ENCODE results near the gene FARS2.

Gene FARS2

DNA sequence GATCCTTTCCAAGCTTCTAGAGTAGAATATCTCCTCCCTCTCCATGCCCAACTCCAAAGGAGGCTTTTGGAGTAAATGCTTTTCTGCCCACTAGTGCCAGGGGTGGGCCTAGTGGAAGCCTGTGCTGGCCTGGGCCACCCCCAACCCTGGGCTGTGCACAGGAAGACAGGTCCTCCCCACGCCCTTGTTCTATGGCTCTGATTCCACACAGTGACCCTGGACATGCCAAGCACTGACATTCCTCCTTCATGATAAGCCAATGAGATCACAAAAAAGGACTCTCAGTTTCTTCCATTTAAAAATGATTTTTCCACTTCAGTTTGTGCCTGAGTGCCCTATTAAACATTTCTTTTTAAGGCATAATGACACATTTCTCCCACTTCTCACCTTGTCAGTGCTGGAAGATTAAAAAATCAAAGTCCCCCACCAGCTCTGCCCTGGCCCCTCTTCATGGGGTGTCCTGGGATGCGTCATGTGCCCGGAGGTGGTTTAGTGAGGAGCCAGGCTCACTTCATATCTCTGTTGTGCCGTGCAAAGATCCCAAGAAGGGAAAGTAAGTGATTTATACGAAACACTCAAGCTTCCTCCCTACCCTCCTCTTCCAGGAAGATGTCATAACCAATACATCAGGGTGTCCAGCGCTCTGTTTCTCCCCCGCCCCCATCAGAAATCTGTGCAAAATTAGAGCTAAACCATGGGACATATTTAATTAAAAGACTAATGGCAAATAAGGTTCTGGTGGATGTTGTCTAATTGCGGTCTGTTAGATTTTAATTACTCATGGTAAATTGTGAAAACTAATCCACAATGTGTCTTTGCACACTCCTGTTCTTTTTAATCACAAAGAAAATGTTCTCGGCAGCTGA lies 490.4 kb downstream of the FARS2 start:
- DNase-seq (ENCODE audit: low spot score), result no peak
- no peak for FAIRE-seq

DNA sequence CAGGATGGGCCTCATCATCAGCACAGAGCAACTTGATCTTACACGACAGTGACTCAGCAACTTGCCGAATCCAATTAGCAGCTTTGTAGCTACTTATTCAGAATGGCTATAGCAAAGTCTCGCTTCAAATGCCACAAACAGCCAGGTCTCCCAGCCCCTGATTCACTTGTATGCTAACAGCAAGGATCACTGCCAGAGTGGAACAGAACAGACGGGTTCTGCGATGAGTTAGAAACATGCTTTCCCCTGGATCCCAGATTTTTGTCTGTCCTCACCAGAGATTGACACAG lies 491.0 kb downstream of the FARS2 start:
- FAIRE-seq (no peak), DNase-seq (ENCODE audit: low spot score) (no peak)

DNA sequence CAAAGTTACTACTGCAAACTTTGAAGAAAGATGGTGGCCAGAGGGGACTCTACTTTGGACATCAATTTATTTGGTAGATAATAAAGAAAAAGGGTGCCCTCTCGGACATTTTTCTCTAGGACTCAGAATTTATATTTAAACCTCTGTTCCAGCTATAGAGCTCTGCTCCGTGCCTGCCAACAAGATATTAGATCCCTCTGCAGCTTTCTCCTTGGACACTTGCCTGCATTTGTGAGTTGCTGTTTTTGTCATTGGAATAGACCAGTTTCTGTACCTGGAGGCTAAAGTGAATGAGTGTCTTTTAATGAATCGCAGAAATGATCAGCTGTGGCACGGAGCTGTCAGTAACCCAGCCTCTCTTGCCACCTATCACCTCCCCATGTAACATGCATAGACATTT lies 491.9 kb downstream of the FARS2 start:
- FAIRE-seq (no peak), DNase-seq (ENCODE audit: low spot score) (no peak)

DNA sequence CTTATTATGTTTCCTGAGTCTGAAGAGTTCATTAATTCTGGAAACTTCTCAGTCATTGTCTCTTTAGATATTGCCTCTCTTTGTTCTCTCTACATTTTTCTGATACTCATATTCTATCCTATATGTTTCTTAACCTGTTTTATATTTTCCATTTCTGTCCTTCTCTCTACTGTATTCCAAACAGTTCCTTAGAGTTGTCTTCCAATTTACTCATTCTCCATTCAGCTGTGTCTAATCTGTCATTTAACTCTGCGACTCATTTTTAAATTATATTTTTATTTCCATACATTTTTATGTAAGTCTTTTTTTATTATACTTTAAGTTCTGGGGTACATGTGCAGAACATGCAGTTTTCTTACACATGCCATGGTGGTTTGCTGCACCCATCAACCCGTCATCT lies 493.6 kb downstream of the FARS2 start:
- no peak for FAIRE-seq

DNA sequence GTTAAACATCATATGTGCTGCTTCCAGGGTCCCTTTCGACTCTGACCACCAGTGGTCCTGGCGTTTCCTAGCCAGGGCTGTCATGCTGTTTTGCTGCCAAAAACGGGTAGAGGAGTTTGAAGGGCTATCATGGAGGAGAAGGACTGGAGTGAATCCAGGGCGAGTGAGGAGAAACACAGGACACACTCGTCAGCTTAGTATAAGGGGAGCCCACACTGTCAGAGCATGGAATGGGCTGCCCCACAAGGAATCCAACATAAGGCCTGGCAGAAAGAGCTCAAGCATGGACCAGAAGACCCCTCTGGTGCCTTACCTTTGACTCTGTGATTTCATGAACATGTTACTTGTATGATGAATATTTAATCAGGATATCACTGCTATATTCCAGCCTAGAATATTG lies 498.3 kb downstream of the FARS2 start:
- no peak for DNase-seq (ENCODE audit: low spot score)
- no peak for FAIRE-seq

More for the DNA sequence above, 493.6 kb downstream of the FARS2 start:
- no peak for DNase-seq (ENCODE audit: low spot score)

GRCh38 chr6:5761370-5761769 lies 500.1 kb downstream of the FARS2 start:
- DNase-seq (ENCODE audit: low spot score), result no peak
- no peak for FAIRE-seq

GRCh38 chr6:5762561-5762968 lies 501.3 kb downstream of the FARS2 start:
- no peak for DNase-seq (ENCODE audit: low spot score)

DNA sequence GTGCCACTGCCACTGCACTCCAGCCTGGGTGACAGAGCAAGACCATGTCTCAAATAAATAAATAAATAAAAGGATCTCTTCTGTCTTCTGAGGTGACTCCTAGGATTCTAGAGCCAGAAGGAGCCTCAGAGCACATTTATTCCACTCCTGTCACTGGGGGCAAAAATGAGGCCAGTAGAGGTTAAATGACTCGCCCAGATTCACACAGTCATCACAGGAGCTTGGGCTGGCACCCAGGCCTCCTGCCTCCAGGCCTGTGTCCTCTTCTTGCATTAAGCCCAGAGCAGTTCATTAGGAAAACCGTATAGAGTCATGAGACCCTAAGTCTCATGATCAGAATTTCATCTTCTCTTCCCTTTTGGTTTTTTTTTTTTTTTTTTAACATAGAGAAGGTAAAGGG lies 502.1 kb downstream of the FARS2 start:
- no peak for FAIRE-seq
- DNase-seq (ENCODE audit: low spot score), result no peak

More at GRCh38 chr6:5762561-5762968, 501.3 kb downstream of the FARS2 start:
- no peak for FAIRE-seq

GRCh38 chr6:5763871-5764270 lies 502.6 kb downstream of the FARS2 start:
- FAIRE-seq (no peak), DNase-seq (ENCODE audit: low spot score) (no peak)

DNA sequence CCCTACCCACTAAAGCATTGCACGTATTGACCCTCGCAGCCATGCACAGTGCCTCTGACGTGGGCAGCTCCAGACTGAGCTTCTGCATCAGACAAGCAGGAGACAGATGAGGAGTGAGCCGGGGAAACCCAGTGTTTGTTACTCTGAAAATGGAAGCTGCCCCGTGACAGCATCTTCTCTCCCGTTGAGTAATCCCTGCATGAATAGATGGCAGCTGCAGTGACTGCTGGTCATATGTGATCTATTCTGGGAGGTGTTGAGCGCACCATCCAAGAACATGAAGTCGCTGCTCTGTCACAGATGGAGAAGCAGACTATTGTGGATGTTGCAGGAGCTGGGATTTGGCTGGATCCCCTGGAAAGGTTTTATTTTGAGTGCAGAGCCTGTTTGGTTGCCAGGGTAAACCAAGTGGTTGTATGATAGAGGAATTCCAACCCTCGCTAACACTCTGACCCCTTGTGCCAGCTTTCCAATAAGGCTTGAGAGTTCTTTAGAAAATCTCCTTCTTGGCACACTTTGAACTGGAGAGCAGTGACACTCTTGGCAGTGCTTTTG lies 503.2 kb downstream of the FARS2 start:
- no peak for DNase-seq (ENCODE audit: low spot score)
- no peak for FAIRE-seq

GRCh38 chr6:5765141-5765760 lies 503.9 kb downstream of the FARS2 start:
- DNase-seq (ENCODE audit: low spot score), result no peak

GRCh38 chr6:5766260-5766659 lies 504.9 kb downstream of the FARS2 start:
- DNase-seq (ENCODE audit: low spot score), result no peak
- FAIRE-seq, result no peak

More at GRCh38 chr6:5765141-5765760, 503.9 kb downstream of the FARS2 start:
- no peak for FAIRE-seq

DNA sequence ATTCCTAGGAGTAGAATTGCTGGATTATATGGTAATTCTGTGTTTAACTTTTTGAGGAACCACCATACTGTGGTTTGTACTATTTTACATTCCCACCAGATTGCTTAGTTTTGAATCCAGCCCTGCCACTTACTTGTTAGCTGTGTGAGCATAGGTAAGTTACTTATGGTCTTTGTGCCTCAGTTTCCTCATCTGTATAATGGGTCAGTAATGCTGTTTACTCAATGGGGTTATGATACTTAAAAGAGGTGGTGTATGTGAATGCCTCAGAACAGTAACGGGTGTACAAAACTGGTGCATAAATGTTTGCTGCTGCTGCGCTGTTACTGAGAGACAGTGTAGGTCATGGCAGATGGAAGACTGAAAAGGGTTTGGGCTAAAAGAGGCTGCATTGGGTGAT lies 506.2 kb downstream of the FARS2 start:
- FAIRE-seq (no peak), DNase-seq (ENCODE audit: low spot score) (no peak)

DNA sequence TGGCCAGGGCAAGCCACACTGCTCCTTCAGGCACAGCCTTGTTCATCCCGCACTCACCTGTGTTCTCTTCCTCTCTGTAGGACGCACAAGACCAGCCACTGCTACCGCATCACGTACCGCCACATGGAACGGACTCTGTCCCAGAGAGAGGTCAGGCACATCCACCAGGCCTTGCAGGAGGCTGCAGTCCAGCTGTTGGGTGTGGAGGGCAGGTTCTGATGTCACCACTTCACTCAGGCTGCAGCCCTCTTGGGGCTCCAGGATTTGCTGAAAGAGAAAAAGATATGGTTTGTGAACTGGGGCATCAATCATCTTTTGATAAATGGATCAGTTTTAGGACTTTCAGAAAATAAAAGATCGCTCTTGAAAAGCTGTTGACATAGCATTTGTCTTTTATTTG lies 509.9 kb downstream of the FARS2 start:
- DNase-seq (ENCODE audit: low spot score), result no peak
- no peak for FAIRE-seq

DNA sequence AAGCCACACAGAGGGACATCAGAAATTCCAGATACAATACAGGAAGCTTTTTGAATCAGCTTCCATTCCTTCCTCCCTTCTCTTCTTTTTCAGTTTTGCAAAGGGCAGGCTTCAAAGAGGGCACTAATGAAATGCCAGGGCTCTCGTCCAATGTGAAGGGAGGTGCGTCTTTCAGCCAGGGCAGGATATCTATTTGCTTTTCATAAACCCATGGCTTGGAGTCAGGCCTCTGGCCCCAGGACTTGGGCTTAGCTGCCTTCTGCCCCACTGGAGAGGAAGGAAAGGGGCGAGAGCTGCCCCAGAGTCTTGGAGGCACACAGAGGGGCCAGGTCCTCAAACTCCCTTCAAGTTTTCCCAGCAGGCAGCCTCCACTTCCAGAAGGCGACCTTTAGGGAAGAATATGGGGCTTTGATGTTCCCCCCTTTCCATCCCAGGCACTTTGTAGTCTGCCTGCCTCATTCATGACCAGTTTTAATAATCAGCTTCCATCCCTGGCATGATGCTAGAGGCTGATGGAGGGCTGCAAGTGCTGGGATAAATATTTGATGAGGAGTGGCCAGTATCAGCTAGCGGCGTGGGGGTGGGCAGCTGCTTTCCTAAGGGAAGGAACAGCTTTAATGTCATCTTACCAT lies 510.6 kb downstream of the FARS2 start:
- no peak for FAIRE-seq

GRCh38 chr6:5772408-5773120 lies 511.3 kb downstream of the FARS2 start:
- no peak for DNase-seq (ENCODE audit: low spot score)
- FAIRE-seq, result no peak

More for the DNA sequence above, 510.6 kb downstream of the FARS2 start:
- DNase-seq (ENCODE audit: low spot score), result no peak

GRCh38 chr6:5776104-5776503 lies 514.8 kb downstream of the FARS2 start:
- DNase-seq (ENCODE audit: low spot score) (no peak), FAIRE-seq (no peak)

- DNase-seq (ENCODE audit: low spot score) (no peak), FAIRE-seq (no peak)
Observed at GRCh38 chr6:5776706-5777390, 515.5 kb downstream of the FARS2 start.

- DNase-seq (ENCODE audit: low spot score) (no peak), FAIRE-seq (no peak)
Observed at GRCh38 chr6:5778317-5778857, 517.1 kb downstream of the FARS2 start.

DNA sequence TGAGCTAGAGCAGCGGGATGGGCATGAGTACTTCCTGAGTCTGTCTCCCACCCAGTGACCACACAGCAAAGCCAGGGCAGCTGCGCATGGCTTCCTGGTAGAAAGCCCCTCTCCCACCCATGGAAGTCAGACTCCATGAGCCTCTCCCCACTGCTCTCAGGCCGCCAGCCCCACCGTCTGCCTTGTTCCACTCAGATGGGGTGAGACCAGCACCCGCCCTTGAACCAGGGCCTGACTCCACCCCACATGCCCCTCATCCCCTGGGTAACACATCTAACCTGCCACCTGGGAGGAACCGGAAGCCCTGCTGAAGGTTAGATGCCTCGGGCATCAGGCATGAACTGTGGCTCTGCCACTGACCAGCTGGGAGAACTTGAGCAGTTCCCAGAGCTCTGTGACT lies 517.6 kb downstream of the FARS2 start:
- FAIRE-seq (no peak), DNase-seq (ENCODE audit: low spot score) (no peak)

DNA sequence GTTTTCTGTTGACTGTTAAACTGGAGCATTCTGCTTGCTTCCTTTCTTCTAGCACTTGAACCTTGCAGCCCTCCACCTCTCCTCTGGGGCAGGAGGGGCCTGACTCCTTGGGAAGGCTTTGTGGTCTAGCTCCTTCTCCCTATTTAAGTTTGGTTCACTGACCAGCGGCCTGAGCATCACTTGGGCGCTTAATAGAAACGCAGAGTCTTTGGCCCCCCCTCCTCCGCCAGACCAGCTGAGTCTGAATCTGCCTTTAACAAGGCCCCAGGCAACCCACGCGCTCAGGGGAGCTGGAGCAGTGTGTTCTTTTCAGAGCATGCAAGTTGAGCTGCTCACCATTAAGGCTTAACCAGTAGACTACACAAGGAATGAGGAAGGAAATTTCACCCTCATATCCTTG lies 519.7 kb downstream of the FARS2 start:
- no peak for DNase-seq (ENCODE audit: low spot score)
- no peak for FAIRE-seq
